NCI-H2171 treated with DMSO at 0.1 percent for 48 hours (cell line): ENCODE data around the gene TGFBR3.

Experiments
- DNase-seq: peaks from one replicate; lab custom pipeline; 2025; lab: John Stamatoyannopoulos, UW

The TGFBR3 gene

GRCh38 chr1:91732291-91733107 is 153.5 kb downstream of the TGFBR3 start:
- DNase-seq = no peak

- no peak for DNase-seq
Observed at GRCh38 chr1:91731815-91732214, 154.1 kb downstream of the TGFBR3 start.

DNA sequence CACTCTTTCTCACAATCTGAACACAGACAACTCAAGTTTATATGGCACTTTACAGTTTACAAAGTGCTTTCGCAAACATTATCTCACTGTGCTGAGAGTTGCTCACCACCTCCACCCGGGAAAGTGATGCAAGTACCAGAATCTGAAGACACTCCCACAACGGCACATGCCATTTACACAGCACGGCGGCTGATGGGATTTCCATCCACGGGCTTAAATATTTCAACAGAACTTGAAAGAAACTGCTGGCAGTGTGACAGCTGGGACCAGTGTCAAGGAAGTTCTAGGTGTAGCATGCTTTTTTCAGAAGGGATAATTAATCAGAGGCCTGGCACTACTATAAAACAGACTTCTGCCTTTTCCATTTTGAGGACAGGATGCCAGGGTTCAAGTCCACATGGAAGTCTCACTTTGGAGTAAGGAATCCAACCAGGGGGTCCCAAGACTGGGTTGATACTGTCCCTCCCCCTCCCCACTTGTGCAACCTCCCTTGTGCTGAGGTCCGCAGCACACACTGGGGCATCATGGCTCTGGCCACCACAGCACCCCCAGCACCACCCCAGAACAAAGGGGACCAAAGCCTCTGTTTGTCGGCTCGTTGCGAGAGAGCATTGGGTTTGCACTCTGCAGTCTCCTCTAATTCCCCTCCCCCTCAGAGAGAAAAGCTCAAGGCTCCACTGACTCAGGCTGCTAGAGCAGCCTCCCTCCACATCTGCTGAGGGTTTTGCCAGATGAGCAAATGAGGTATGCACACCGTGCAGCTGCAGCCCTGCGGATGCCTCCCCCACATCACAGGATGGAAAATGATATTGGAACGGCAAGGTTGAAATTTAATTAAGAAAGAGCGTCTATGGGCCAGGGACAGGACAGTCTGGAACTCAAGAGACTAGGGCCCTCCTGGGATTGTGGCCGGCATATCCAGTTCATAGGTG is 154.9 kb downstream of the TGFBR3 start:
- no peak for DNase-seq

GRCh38 chr1:91729621-91730358 is 156.2 kb downstream of the TGFBR3 start:
- DNase-seq = no peak

DNA sequence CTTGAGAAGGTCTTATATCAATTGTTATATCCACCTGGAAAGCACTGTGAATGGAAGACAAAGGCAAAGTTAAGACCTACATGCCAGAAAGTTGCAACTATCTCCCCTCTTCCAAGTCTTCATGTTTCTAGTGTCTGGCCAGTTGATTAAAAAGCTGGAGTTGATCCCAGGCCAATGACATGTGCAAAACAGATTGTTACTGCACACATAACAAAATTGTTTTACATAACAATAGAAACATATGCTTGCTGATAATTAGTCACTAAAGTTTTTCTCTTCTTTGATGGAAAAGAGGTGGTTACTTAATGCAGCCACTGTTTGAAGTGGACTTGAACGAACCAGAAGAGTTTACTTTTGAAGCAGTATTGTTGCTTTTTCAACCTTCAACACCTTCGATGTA is 158.2 kb downstream of the TGFBR3 start:
- no peak for DNase-seq

GRCh38 chr1:91725989-91726721 is 159.8 kb downstream of the TGFBR3 start:
- DNase-seq = no peak

- no peak for DNase-seq
Observed at GRCh38 chr1:91725618-91725988, 160.3 kb downstream of the TGFBR3 start.

- no peak for DNase-seq
Observed at GRCh38 chr1:91724644-91725043, 161.3 kb downstream of the TGFBR3 start.

DNA sequence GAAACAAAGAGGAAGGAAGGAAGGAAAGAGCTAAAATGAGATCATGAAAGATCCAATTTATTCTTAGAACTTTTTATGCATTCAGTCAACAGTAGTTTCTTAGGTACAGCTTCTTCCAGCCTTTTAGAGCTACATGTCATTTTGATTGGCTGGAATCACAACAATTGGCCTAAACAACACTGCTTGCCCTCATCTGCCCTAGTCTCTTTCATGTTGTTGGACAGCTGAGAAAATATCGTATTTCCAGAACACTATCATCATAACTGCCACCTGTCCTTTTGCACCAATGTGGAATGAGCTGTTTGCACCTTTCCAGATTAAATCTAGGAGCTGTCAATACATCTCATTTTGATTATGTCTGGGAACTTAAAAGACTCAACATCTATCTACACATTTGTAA is 161.7 kb downstream of the TGFBR3 start:
- DNase-seq = no peak

DNA sequence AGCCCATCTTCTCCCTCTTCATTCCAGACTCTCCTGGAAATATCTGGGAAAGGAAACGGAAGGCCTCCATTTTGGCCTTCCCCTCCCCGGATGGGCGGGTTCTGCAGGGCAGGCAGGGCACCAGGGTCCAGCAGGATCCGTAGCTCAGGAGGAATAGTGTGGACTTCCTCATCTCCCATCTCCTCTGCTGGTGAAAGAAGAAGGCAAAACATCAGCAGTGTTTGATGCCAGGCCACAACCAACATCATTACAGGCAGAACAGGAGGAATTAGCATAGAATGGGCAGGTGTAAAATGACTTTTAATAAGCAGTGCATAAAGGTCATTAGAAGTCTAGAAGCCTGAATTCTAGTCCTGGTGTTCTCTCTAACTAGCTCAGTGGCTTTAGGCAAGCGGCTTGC is 165.9 kb downstream of the TGFBR3 start:
- no peak for DNase-seq

GRCh38 chr1:91718877-91719276 is 167.1 kb downstream of the TGFBR3 start:
- DNase-seq = no peak

DNA sequence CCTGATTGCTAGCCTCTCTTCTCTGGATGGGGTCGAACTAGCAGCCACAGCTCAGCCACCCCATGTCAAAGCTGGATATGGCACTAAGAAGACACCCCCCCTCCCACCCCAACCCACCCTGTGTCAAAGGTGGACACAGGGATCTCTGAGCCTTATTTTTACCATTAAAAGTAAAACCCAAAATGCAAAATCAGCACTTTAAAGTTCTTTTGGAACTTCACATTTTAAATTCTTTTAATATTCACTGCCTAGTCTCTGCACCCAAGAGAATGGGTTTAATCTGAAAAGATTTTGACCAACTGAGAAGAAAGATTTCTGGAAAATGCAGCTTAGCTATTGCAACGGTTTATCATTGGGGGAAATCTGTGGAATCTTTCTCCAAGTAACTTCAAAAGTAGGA is 167.6 kb downstream of the TGFBR3 start:
- DNase-seq = no peak

- no peak for DNase-seq
Observed at GRCh38 chr1:91717839-91718238, 168.1 kb downstream of the TGFBR3 start.

DNA sequence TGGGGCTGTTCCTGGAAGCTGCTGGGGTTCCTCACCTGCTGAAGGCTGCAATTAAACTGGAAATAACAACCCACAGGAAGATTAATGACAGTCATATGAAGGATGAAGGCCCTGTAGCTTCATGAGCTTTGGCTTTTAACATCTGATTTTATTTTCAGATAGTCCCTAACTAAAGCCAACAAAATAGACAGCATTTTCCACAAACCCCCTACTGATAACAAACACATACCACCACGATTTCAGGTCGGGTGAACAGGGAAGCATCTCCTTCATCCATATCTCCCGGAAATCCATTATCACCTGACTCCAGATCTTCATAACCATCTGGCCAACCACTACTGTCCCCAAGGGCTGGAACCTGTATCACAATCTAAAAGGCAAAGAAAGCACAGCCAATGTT is 169.6 kb downstream of the TGFBR3 start:
- DNase-seq = no peak

DNA sequence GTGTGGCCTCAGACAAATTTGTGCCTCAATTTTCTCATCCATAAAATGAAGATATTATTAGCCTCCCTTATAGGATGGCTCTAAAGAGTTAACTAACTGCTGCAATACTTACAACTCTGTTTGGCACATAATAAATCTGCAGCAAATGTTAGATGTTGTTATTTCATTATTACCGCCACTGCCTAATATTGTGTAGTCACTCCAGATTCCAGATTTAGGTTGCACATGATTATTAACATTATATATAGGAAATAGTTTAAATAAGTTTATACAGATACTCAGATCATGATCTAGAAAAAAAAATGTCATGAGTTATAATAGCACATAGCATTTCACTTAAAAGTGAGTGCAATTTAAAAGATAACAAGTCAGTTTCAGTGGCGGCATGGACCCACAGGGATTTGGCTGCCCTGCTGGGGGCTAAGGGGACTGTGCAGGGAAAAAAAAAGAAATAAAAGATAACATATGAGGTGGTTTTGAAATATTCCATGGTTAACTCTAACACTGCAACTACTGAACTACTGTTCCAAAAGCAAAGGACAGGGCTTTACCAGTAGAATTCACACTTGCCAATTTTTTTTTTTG is 170.4 kb downstream of the TGFBR3 start:
- no peak for DNase-seq

- DNase-seq = no peak
Observed at GRCh38 chr1:91714867-91715381, 171.0 kb downstream of the TGFBR3 start.

DNA sequence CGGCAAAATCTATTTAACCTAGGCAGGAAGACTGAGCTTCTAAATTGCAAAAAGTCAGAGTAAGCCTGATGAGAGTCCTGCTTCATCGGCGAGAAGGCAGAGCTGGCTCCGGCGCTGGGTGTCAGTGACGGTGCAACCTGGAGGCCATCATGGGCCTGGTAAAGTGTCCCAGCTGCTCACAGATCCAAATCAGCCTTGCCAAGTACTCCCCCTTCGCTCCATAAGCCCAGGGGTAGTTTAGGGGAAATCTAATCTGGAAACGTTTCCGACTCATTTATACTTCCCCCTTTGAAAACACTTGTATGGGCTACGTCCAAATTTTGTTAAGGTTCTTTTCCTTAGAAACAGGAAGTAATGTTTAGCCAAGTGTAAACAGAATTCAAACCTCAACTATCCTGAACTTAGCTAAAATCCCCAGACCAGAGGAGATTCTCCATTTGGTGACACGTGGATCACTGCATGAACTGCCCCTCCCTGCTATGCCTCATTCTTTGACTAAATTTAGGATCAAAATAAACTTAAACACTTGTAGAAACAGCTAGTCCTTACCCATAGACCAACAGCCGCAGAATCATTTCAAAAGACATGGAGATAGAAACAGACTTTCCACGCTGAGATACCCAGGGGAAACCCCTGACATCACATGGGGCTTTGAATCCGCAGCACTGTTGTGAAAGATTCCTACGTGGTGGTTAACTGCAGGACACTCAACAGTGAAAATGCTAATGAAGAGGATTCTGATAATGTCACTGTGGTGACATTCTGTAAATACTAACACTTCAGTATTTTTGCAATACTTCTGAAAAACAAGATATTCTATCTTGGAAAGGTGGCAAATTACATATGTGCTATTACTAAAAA is 172.7 kb downstream of the TGFBR3 start:
- DNase-seq = no peak

GRCh38 chr1:91712393-91712792 is 173.6 kb downstream of the TGFBR3 start:
- DNase-seq = no peak

GRCh38 chr1:91711504-91712247 is 174.3 kb downstream of the TGFBR3 start:
- DNase-seq = no peak
